ENCODE data around the gene CD300H.
"Not testable (repeated sequence)": the region's sequence is repeated elsewhere in the genome, so short reads cannot be mapped to it uniquely, and the experiment has no call there.

The CD300H gene

DNA sequence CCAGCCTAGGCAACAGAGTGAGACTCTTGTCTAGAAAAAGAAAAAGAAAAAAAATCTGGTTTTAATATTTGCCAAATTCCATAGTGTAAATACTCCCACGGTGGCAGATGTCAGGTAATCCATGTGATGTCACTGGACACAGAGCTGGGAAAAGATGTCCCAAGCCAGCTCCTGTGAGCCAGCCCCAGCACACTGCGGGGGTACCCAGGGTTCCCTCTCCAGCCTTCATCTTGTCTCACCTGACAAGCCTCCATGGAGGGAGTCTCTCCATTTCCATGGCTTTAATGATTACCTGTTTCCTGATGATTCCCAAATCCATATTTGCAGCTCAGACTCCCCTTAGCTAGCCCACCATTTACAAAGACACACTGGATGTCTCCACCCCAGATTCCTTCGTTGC, 40.6 kb downstream of the CD300H start:
- no peak for DNase-seq (ENCODE audit: low read depth, low spot score)

DNA sequence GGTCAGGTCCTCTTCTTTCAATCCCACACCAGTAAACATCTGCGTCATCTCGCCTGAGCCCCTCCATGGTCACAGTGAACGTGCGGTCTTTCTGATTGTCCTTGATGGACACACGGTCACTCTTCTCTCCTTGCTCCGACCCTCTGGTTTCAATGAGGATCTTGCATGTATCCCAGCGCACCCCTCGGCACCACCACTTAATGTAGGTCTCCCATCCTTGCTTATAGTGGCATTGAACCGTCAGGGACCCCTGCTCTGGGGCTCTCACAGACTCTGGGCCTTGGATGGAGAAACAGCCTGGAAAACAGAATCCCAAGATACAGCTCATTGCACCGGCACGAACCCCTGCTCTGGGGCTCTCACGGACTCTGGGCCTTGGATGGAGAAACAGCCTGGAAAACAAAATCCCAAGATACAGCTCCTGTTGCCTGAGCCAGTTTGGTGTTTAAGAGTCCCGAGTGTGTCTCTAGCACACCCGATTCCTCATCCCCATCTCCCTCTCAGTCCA, 41.5 kb downstream of the CD300H start:
- DNase-seq (ENCODE audit: low read depth, low spot score) = no peak

- no peak for DNase-seq (ENCODE audit: low read depth, low spot score)
These were observed 41.9 kb downstream of the CD300H start for GRCh38 chr17:74525465-74525725.

- DNase-seq (ENCODE audit: low read depth, low spot score) = no peak
These were observed 42.5 kb downstream of the CD300H start for GRCh38 chr17:74524653-74525464.

DNA sequence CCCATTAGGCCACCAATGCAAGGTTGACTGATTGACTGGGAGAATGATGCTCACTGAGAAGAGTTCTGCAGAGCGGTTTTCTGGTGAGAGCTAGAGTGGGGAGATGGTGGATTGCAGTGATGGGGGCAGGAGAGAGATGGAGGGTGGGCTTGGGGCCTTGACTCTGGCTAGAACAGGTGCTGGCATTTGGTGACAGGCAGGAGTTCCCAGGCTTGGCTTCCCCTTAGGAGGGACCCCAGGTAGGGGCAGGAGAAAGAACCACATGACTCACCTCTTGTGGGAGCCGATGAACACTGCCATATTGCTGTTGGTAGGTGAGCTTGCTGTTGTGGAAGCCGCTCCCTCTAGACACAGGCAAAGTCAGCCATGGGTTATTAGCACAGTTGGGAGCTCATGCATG, 44.0 kb downstream of the CD300H start:
- no peak for DNase-seq (ENCODE audit: low read depth, low spot score)

- no peak for DNase-seq (ENCODE audit: low read depth, low spot score)
These were observed 44.8 kb downstream of the CD300H start for GRCh38 chr17:74522381-74523105.

- DNase-seq (ENCODE audit: low read depth, low spot score) = no peak
These were observed 45.6 kb downstream of the CD300H start for GRCh38 chr17:74521701-74522201.

DNA sequence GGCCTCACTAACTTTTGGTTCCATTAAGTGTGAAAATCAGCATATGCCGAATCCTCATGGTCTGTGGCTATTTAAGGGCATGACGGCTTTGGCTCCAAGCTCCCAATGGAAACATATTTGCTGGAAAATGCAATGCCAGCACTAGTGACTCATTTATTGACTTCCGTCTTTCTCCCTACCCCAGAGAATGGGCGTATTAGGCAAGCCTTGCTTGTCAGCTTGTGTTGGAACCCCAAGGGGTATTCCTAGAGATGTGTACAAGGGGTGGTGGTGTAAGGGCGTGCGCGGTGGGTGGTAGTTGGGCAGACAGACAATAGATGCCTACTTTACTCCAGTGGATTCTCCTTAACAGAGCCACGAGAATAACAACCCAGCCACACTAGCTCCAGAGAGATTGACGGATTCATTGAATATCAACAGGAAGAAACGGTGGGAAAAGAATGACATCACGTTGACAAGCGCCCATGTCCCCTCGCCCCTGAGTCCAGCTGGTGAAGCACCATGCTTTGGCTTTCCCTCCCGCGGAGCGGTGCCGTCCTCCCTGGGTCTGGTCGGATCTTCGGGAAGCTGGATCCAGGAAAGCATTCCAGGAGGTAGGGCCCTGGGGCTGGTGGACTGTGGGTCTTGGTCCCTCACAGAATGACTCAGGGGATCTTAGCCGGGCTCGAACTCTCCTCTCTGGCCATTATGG, 46.4 kb downstream of the CD300H start:
- DNase-seq (ENCODE audit: low read depth, low spot score) = no peak

DNA sequence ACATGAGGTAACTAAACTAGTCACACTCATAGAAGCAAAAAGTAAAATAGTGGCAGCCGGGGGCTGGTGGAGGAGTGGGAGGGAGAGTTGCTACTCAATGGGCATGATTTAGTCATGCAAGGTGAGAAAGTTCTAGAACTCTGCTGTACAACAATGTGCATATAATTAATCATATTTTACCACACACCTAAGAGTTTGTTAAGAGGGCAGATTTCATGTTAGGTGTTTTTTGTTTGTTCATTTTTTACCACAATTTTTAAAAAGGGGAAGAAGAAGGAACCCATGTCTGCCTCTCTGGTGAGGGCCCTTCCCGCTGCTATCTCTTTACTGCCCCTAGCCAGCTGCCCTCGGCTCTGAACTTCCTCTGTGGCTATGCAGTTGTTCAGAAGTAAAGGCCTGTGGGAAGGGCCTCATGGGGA, 47.3 kb downstream of the CD300H start:
- DNase-seq (ENCODE audit: low read depth, low spot score) = no peak

GRCh38 chr17:74518413-74518981, 48.8 kb downstream of the CD300H start:
- DNase-seq (ENCODE audit: low read depth, low spot score) = not testable (repeated sequence)

- DNase-seq (ENCODE audit: low read depth, low spot score) = no peak
These were observed 50.6 kb downstream of the CD300H start for GRCh38 chr17:74516561-74517328.

GRCh38 chr17:74515941-74516340, 51.4 kb downstream of the CD300H start:
- no peak for DNase-seq (ENCODE audit: low read depth, low spot score)

DNA sequence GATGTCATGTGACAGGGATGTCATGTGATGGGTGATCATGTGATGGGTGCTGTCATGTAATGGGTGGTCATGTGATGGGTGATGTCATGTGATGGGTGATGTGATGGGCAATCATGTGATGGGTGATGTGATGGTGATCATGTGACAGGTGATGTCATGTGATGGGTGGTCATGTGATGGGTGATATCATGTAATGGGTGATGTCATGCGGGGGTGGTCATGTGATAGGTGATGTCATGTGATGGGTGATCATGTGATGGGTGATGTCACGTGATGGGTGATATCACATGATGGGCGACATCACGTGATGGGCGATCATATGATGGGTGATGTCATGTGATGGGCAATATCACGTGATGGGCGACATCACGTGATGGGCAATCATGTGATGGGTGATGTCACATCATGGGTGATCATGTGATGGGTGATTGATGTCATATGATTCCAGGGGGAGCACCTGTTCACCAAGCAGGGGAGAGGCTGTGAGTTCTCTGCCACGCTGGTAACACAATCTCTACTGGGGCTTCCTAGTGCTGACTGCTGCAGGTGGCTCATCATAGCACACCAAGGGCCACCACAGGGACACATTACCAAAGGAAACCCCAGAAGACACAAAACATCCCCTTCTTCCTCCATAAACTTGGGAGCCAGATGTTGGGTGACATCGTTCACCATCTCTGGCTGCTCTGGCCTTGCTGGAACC, 52.5 kb downstream of the CD300H start:
- no peak for DNase-seq (ENCODE audit: low read depth, low spot score)

DNA sequence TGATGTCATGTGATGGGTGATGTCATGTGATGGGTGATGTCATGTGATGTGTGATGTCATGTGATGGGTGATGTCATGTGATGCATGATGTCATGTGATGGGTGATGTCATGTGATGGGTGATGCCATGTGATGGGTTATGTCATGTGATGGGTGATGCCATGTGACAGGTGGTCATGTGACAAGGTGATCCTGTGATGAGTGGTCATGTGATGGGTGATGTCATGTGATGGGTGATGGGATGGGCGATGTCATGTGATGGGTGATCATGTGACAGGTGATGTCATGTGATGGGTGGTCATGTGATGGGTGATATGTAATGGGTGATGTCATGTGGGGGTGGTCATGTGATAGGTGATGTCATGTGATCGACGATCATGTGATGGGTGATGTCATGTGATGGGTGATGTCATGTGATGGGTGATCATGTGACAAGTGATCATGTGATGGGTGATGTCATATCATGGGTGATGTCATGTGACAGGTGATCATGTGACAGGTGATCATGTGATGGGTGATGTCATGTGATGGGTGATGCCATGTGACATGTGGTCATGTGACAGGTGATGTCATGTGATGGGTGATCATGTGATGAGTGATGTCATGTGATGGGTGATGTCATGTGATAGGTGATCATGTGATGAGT, 53.2 kb downstream of the CD300H start:
- DNase-seq (ENCODE audit: low read depth, low spot score) = no peak

- DNase-seq (ENCODE audit: low read depth, low spot score) = no peak
These were observed 54.7 kb downstream of the CD300H start for GRCh38 chr17:74512624-74513091.

DNA sequence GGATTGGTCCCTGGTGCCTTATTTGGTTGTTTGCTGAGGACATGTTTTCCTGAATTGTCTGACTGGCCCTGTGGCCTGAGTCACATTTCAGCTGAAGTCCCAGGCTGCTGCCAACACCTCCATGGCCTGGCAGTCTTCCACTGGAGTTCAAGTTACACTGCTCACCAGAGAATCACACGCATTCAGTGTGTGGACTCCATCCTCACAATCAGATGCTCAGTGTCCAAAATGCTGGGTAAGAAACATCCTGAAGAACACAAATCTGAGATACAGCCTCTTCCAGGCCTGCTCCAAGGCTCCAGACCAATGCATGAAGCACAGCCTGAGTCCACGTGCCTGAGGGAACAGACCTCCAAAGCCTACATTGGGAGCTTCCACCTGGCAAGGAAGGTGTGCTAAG, 55.3 kb downstream of the CD300H start:
- no peak for DNase-seq (ENCODE audit: low read depth, low spot score)

Data from iPS DF 19.7 (cell line).